ENCODE data around the gene EFCAB8.

EFCAB8 gene

GRCh38 chr20:32997431-32997830 lies 138.7 kb downstream of the EFCAB8 start:
- no peak for ATAC-seq (ENCODE audit: insufficient read depth, low read depth)
- no peak overlapping the region for H3K4me2 ChIP-seq (ENCODE audit: insufficient read depth, low read length)
- TF ChIP-seq EZH2 (IDR thresholded peaks at IDR 0.05; ENCODE audit: borderline replicate concordance, low read depth, low read length, severe bottlenecking) = no peak
- TF ChIP-seq CTCF (IDR thresholded peaks at IDR 0.05; ENCODE audit: borderline replicate concordance, extremely low read depth, low read length, poor library complexity, severe bottlenecking) = no peak

DNA sequence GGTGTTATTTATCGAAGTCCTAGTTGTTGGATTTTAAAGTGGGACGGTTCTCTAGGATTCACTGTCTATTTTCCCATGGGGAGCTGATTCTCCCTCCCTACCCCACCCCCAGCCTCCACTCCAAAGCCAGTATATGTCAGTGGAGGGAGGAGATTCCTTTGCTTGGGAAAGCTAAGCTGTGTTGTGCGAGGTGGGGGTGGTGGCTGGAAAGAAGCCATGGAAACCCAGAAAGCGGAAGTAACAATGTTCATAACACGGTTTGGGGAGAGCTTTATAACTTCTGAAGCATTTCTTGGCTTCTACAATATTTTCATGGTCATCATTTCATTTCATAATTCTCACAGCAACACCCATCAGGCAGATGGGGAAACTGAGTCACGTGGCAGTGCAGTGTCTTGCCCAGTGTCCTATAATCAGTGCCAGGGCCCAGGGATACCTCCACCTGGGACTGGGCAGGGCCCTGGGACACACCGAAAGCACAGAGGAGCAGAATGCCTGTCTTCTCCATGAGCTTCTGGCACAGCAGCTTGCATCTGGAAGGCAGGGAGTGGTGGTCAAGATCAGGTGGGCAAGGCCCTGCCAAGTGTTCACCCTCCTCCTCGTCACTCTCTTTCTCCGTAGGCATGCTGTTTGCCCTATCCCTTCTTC lies 141.0 kb downstream of the EFCAB8 start:
- no peaks in the 10 kb centered on the region for H3K27me3 ChIP-seq (ENCODE audit: insufficient read depth, low read length, poor library complexity)
- H3K4me1 ChIP-seq (ENCODE audit: insufficient read depth, low read length) = no peaks in the 10 kb centered on the region
- TF ChIP-seq EZH2 (IDR thresholded peaks at IDR 0.05; ENCODE audit: borderline replicate concordance, low read depth, low read length, severe bottlenecking) (no peak), CTCF (IDR thresholded peaks at IDR 0.05; ENCODE audit: borderline replicate concordance, extremely low read depth, low read length, poor library complexity, severe bottlenecking) (no peak)
- no peak overlapping the region for H2AFZ ChIP-seq (ENCODE audit: low read depth, low read length)
- H3K27ac ChIP-seq (ENCODE audit: low read length) = no peak overlapping the region
- peaks cover 11% of the 10 kb centered on the region for H3K9me3 ChIP-seq (ENCODE audit: insufficient read depth, low read length, severe bottlenecking)
- no peaks in the 10 kb centered on the region for H4K20me1 ChIP-seq (ENCODE audit: insufficient read depth, low read length)
- H3K36me3 ChIP-seq (ENCODE audit: insufficient read depth, low read length) = no peaks in the 10 kb centered on the region
- no peak overlapping the region for H3K4me2 ChIP-seq (ENCODE audit: insufficient read depth, low read length)
- no peak for DNase-seq
- H3K9ac ChIP-seq (ENCODE audit: low read depth, low read length) = no peak overlapping the region
- H3K4me3 ChIP-seq (ENCODE audit: low read depth in 1 of 2, low read length in 2 of 2) = no peak overlapping the region
- no peaks in the 10 kb centered on the region for H3K79me2 ChIP-seq (ENCODE audit: insufficient read depth, low read length)
- ATAC-seq (ENCODE audit: insufficient read depth, low read depth) = no peak

More at GRCh38 chr20:32997431-32997830, 138.7 kb downstream of the EFCAB8 start:
- peaks cover 15% of the 10 kb centered on the region for H3K9me3 ChIP-seq (ENCODE audit: insufficient read depth, low read length, severe bottlenecking)
- no peak overlapping the region for H3K27ac ChIP-seq (ENCODE audit: low read length)
- H3K36me3 ChIP-seq (ENCODE audit: insufficient read depth, low read length) = no peaks in the 10 kb centered on the region
- no peaks in the 10 kb centered on the region for H4K20me1 ChIP-seq (ENCODE audit: insufficient read depth, low read length)
- H3K4me3 ChIP-seq (ENCODE audit: low read depth in 1 of 2, low read length in 2 of 2) = no peak overlapping the region
- H3K79me2 ChIP-seq (ENCODE audit: insufficient read depth, low read length) = no peaks in the 10 kb centered on the region
- H3K4me1 ChIP-seq (ENCODE audit: insufficient read depth, low read length) = no peaks in the 10 kb centered on the region
- no peak for DNase-seq
- H3K9ac ChIP-seq (ENCODE audit: low read depth, low read length) = no peak overlapping the region
- H3K27me3 ChIP-seq (ENCODE audit: insufficient read depth, low read length, poor library complexity) = no peaks in the 10 kb centered on the region
- H2AFZ ChIP-seq (ENCODE audit: low read depth, low read length) = no peak overlapping the region

DNA sequence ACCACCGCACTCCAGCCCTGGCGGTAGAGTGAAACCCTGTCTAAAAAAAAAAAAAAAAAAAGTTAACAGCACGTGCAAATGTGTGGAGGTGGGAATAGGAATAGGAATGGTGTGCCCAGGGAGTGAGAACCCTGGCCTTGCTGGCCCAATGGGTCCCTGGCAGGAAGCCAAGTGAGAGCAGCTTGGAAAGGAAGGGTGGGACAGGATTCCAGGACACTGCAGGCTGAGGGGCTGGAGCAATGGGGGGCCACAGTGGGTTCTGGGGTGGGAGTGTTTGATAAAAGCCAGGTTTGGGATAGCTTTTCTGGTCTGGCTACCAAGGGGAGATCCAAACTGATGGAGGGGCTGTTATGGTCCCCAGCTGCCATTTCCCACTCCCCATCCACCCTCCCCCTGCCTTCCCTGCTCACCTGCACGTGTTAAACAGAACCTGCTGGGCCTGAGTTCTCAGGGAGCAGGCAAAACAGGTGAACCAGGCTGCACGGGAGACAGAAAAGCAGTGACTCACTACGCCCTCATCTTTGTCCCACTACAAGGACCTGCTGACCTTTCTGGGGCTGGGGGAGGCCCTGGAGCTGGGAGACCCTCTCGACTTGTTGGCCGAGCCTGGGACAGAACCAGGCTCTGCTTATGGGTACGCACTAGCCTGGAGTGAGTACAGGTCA lies 142.2 kb downstream of the EFCAB8 start:
- Histone ChIP-seq H3K36me3 (ENCODE audit: insufficient read depth, low read length) (no peaks in the 10 kb centered on the region), H2AFZ (ENCODE audit: low read depth, low read length) (no peak overlapping the region), H3K9me3 (ENCODE audit: insufficient read depth, low read length, severe bottlenecking) (no peaks in the 10 kb centered on the region), H3K27me3 (ENCODE audit: insufficient read depth, low read length, poor library complexity) (no peaks in the 10 kb centered on the region), H3K9ac (ENCODE audit: low read depth, low read length) (no peak overlapping the region), H3K4me2 (ENCODE audit: insufficient read depth, low read length) (no peak overlapping the region), H3K4me3 (ENCODE audit: low read depth in 1 of 2, low read length in 2 of 2) (no peak overlapping the region), H4K20me1 (ENCODE audit: insufficient read depth, low read length) (no peaks in the 10 kb centered on the region), H3K79me2 (ENCODE audit: insufficient read depth, low read length) (no peaks in the 10 kb centered on the region), H3K27ac (ENCODE audit: low read length) (no peak overlapping the region), H3K4me1 (ENCODE audit: insufficient read depth, low read length) (no peaks in the 10 kb centered on the region)
- no peak for DNase-seq
- no peak for TF ChIP-seq EZH2 (IDR thresholded peaks at IDR 0.05; ENCODE audit: borderline replicate concordance, low read depth, low read length, severe bottlenecking)
- TF ChIP-seq CTCF (IDR thresholded peaks at IDR 0.05; ENCODE audit: borderline replicate concordance, extremely low read depth, low read length, poor library complexity, severe bottlenecking) = no peak
- no peak for ATAC-seq (ENCODE audit: insufficient read depth, low read depth)

All from DND-41 (cell line).